ENCODE data around the gene GALNT18.
A peak's percentile ranks its signal among the peaks of the same experiment; 100 is the strongest.

Gene GALNT18

GRCh38 chr11:11621573-11622339, at the start of gene GALNT18:
Gene GALNT18 (minus strand): TSS chr11:11622005.
- DNase-seq (ENCODE audit: low spot score): peak; percentile 93

GRCh38 chr11:11670574-11670973, 48.8 kb upstream of the GALNT18 start:
- no peak for DNase-seq (ENCODE audit: low spot score)

GRCh38 chr11:11669233-11669846, 47.5 kb upstream of the GALNT18 start:
- no peak for DNase-seq (ENCODE audit: low spot score)

- DNase-seq (ENCODE audit: low spot score): no peak
These were observed 47.0 kb upstream of the GALNT18 start for GRCh38 chr11:11668781-11669180.

GRCh38 chr11:11668274-11668673, 46.5 kb upstream of the GALNT18 start:
- no peak for DNase-seq (ENCODE audit: low spot score)

GRCh38 chr11:11667056-11667455, 45.3 kb upstream of the GALNT18 start:
- no peak for DNase-seq (ENCODE audit: low spot score)

- DNase-seq (ENCODE audit: low spot score): no peak
These were observed 43.6 kb upstream of the GALNT18 start for GRCh38 chr11:11665407-11665806.

- no peak for DNase-seq (ENCODE audit: low spot score)
These were observed 42.1 kb upstream of the GALNT18 start for GRCh38 chr11:11663907-11664306.

- no peak for DNase-seq (ENCODE audit: low spot score)
These were observed 40.8 kb upstream of the GALNT18 start for GRCh38 chr11:11662578-11662977.

- no peak for DNase-seq (ENCODE audit: low spot score)
These were observed 39.7 kb upstream of the GALNT18 start for GRCh38 chr11:11661326-11662040.

- DNase-seq (ENCODE audit: low spot score): no peak
These were observed 38.5 kb upstream of the GALNT18 start for GRCh38 chr11:11660363-11660740.

- DNase-seq (ENCODE audit: low spot score): no peak
These were observed 38.0 kb upstream of the GALNT18 start for GRCh38 chr11:11659567-11660362.

GRCh38 chr11:11657218-11657955, 35.6 kb upstream of the GALNT18 start:
- DNase-seq (ENCODE audit: low spot score): no peak

- no peak for DNase-seq (ENCODE audit: low spot score)
These were observed 19.8 kb upstream of the GALNT18 start for GRCh38 chr11:11641581-11641980.

- no peak for DNase-seq (ENCODE audit: low spot score)
These were observed 19.2 kb upstream of the GALNT18 start for GRCh38 chr11:11640996-11641395.

GRCh38 chr11:11640152-11640551, 18.3 kb upstream of the GALNT18 start:
- DNase-seq (ENCODE audit: low spot score): no peak

GRCh38 chr11:11636671-11637070, 14.9 kb upstream of the GALNT18 start:
- no peak for DNase-seq (ENCODE audit: low spot score)

- no peak for DNase-seq (ENCODE audit: low spot score)
These were observed 13.6 kb upstream of the GALNT18 start for GRCh38 chr11:11635443-11635842.

GRCh38 chr11:11629368-11629767, 7.6 kb upstream of the GALNT18 start:
- DNase-seq (ENCODE audit: low spot score): no peak

GRCh38 chr11:11628651-11629050, 6.8 kb upstream of the GALNT18 start:
- no peak for DNase-seq (ENCODE audit: low spot score)

GRCh38 chr11:11626128-11626527, 4.3 kb upstream of the GALNT18 start:
- no peak for DNase-seq (ENCODE audit: low spot score)

- no peak for DNase-seq (ENCODE audit: low spot score)
These were observed 3.1 kb upstream of the GALNT18 start for GRCh38 chr11:11624926-11625325.
